Body of pancreas (tissue), 4 donors: Measurements from ENCODE around the gene CCDC116.

Experiments
- POLR2A ChIP-seq, 3 donors: fragments of 450-650 bp; IDR thresholded peaks; one replicate each; pipeline ENCODE4 v1.6.1; 2016; ENCODE audit warnings: antibody characterized with exemption in 3 of 3, mild to moderate bottlenecking in 2 of 3
- TF ChIP-seq, protein P1 (sequence below), 7 experiments: fragments of 450-650 bp in 4 of 7; fragments of 200-600 bp in 3 of 7; sonication (generic) in 3 of 7; IDR thresholded peaks; one replicate each; pipeline ENCODE4 v1.5.1; 2016 to 2019; ENCODE audit warnings: antibody characterized with exemption in 7 of 7

DNA sequence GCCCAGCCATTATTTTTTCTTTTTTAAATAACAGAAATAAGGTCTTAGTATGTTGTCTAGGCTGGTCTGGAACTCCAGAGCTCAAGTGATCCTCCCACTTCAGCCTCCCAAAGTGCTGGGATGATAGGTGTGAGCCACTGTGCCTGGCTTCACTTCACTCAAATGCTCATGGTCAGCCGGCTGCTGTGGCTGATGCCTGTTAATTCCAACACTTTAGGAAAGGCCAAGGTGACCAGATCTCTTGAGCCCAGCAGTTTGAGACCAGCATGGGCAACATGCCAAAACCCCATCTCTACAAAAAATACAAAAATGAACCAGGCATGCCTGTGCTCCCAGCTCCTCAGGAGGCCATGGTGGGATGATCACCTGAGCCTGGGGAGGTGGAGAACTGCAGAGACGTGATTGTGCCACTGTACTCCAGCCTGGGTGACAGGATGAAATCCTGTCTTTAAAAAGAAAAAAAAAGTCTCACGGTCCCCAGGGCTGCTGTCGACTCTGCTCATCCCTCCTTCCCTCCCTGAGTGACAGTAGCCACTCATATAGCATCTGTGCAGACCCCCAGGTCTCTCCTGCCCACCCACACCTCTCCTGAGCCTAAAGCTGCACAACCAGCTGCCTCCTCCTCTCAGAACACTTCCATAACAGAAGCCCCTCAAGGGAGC is 6.4 kb upstream of the CCDC116 start:
- TF ChIP-seq, protein P1, sequence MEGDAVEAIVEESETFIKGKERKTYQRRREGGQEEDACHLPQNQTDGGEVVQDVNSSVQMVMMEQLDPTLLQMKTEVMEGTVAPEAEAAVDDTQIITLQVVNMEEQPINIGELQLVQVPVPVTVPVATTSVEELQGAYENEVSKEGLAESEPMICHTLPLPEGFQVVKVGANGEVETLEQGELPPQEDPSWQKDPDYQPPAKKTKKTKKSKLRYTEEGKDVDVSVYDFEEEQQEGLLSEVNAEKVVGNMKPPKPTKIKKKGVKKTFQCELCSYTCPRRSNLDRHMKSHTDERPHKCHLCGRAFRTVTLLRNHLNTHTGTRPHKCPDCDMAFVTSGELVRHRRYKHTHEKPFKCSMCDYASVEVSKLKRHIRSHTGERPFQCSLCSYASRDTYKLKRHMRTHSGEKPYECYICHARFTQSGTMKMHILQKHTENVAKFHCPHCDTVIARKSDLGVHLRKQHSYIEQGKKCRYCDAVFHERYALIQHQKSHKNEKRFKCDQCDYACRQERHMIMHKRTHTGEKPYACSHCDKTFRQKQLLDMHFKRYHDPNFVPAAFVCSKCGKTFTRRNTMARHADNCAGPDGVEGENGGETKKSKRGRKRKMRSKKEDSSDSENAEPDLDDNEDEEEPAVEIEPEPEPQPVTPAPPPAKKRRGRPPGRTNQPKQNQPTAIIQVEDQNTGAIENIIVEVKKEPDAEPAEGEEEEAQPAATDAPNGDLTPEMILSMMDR (IDR thresholded peaks at IDR 0.05): no peak
- no peak for TF ChIP-seq POLR2A (IDR thresholded peaks at IDR 0.05)
